GM10266 (cell line): Measurements from ENCODE around the gene MTMR2.

Experiments
- DNase-seq: peaks from one replicate; pipeline ENCODE4 v3.0.0; 2012; ENCODE audit errors: extremely low spot score
- TF ChIP-seq, protein P1 (sequence below): IDR thresholded peaks from 2 replicates; pipeline ENCODE4 v1.5.1; 2012; ENCODE audit warnings: mild to moderate bottlenecking, low read depth; ENCODE audit not compliant: control insufficient read depth, insufficient read depth; ENCODE audit errors: missing control alignments

MTMR2 gene

DNA sequence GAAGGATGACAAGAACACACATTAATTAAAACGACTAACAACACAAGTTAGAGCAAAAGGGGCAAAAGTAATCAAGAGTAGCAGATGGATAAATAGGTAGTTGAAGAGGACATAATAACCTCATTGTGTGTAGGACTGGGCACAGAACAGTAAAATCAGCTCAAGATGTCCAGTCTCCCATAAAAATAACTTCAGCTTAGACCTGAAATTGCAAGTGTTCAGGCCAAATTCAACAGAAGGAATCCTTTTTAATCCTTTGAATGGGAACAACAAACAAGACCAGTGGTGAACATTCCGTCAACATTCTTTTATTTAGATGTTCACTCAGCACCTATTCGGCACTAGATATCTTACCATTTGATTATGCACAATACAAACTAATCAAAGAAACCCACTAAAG is 4.4 kb downstream of the MTMR2 start:
- no peak for DNase-seq
- TF ChIP-seq, protein P1, sequence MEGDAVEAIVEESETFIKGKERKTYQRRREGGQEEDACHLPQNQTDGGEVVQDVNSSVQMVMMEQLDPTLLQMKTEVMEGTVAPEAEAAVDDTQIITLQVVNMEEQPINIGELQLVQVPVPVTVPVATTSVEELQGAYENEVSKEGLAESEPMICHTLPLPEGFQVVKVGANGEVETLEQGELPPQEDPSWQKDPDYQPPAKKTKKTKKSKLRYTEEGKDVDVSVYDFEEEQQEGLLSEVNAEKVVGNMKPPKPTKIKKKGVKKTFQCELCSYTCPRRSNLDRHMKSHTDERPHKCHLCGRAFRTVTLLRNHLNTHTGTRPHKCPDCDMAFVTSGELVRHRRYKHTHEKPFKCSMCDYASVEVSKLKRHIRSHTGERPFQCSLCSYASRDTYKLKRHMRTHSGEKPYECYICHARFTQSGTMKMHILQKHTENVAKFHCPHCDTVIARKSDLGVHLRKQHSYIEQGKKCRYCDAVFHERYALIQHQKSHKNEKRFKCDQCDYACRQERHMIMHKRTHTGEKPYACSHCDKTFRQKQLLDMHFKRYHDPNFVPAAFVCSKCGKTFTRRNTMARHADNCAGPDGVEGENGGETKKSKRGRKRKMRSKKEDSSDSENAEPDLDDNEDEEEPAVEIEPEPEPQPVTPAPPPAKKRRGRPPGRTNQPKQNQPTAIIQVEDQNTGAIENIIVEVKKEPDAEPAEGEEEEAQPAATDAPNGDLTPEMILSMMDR = no peak

DNA sequence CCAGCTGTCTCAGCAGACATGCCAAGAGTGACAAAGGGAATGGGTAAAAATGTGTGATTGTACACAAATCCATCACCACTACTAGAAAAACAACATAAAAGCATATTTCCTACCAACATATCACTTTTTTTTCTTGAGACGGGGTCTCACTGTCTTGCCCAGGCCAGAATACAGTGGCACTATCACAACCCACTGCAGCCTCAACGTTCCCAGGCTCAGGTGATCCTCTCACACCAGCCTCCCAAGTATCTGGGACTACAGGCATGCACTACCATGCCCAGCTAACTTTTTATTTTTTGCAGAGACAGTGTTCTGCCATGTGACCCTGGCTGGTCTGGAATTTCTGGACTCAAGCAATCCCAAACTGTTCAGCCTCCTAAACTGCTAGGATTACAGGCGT is 5.2 kb downstream of the MTMR2 start:
- TF ChIP-seq, protein P1 = no peak
- no peak for DNase-seq

DNA sequence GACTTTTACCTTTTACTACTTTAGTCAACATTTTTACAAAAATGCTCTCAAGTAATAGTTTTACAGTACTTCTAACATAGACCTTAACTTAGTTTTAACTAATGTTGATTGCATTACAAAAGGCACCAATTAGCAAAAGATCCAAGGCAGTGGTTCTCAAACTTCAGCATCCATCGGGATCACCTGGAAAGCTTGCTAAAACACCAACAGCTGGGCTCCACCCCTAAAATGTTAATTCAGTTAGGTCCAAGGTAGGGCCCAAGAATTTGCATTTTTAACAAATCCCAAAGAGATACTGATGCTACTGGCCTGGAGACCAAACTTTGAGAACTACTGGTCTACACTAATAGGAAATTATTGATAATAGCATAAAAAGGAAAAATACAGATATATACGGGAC is 5.9 kb downstream of the MTMR2 start:
- no peak for DNase-seq
- TF ChIP-seq, protein P1 = no peak

DNA sequence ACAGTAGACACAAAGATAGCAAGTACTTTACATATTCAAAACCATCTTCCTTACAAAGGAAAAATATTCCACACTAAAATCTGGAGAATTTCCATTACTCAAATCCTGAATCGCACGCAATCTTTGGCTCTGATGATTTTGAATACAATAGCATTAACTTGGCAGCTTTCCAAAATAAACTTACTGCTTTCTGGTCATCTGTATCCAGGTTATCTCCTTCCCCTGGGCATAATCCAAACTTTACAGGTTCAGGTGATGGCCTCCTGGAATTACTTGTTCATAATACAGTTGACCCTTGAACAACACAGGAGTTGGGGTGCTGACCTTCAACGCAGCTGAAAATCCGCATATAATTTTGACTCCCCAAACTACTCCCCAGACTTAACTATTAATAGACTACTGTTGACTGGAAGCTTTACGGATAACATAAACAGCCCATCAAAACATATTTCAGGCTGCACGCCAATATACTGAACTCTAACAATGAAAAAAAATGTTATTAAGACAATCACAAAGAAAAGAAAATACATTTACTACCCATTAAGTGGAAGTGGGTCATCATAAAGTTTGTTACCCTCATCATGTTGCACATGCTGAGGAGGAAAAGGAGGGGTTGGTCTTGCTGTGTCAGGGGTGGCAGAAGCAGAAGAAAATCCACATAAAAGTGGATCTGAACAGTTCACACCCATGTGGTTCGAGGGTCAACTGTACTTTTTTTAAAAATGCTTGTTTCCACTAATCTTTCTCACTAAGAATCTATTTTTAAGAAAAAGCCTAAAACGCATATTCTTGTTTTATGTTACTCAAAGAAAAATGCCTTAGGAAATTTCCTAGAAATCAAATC is 6.5 kb downstream of the MTMR2 start:
- TF ChIP-seq, protein P1 = no peak
- DNase-seq = no peak

DNA sequence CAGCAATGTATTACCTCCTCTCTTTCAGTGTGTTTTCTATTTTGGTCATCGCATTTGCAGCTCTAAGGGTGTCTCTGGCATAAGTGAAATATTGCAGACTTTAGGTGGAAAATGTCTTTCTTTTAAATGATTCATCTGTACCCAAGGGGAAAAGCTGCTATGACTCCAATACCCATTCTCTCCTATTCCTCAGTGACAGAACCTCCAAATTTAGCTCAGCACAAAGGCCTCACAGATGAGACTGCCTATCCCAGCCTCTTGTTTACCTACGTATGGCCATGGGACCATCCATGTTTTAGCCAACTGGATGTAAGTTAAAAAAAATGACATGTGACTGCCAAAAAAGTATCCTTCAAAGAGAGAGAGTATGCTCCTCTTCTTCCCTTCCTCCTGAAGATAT is 7.9 kb downstream of the MTMR2 start:
- DNase-seq = no peak
- TF ChIP-seq, protein P1 = no peak

DNA sequence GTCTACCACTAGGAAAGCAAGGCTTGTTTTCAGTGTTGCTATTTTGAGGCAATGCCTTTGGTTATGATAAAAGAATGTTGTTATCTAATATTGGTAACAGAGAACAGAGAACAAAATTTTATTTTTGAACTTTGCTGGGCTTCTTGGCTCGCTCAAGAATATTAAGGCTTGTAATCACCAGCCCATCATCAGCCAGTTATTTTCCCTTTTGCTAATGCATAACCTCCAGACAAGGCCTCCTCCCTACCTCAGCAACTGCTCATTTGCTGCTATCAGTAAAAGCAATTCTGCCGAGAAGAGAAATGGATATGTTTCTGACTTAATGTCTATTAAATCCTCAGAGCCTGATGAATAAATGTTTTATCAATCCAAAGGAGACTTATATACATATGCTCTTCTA is 8.9 kb downstream of the MTMR2 start:
- TF ChIP-seq, protein P1 = no peak
- DNase-seq = no peak

DNA sequence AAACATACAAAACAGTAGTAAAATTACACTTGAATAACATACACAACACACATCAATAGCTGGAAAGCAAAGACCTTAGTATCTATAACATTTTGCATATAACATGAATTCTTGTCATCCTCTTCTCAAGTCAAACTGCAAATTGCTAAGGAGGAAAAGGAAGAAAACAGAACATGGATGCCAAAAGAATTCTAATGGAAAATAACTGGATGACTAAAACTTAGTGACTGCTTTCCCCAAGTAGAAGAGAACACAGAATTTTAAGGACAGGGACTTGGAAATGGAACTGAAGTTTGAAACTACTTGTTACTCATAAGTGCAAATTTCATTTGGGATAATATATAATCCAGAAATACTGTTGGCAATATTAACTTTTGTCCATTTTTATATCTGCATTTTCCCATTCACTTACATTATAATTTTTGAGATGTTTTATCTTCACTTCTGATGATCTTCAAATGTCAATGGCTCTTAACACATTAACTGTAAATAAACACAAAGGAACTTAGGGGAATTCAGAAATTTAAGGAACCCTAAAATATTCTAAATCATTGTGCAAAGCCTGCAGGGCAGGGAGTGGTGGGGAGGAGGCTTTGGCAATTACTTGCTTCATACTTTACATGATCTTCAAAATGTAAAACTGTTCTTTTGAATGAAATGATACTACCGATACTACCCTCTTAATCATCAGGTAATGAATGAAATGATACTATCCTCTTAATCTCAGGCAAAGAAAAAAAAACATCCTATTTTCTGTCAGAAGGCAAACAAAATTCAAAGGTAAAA is 9.9 kb downstream of the MTMR2 start:
- TF ChIP-seq, protein P1 = no peak
- no peak for DNase-seq
